Endothelial cell (in vitro differentiated cells): ENCODE results near the gene PTPRT. TPM values are rescaled to one million over a fixed set of nuclear protein-coding genes. Genes with fewer than 3 reads are reported as not detected.

Experiments
- DNase-seq: peaks from one replicate; pipeline ENCODE4 v3.0.0; 2021; ENCODE audit warnings: low spot score
- H3K27ac Mint-ChIP-seq: one replicate; pipeline ENCODE4 v1.8.0; 2021; ENCODE audit warnings: mixed read lengths, inconsistent platforms; ENCODE audit not compliant: unreplicated experiment
- H3K27me3 Mint-ChIP-seq: one replicate; pipeline ENCODE4 v1.8.0; 2021; ENCODE audit warnings: mild to moderate bottlenecking, moderate library complexity, mixed read lengths, inconsistent platforms; ENCODE audit not compliant: unreplicated experiment
- H3K36me3 Mint-ChIP-seq: one replicate; pipeline ENCODE4 v1.8.0; 2021; ENCODE audit warnings: mild to moderate bottlenecking, low read depth, mixed read lengths, inconsistent platforms; ENCODE audit not compliant: unreplicated experiment
- H3K4me1 Mint-ChIP-seq: one replicate; pipeline ENCODE4 v1.8.0; 2021; ENCODE audit warnings: mild to moderate bottlenecking, mixed read lengths, inconsistent platforms; ENCODE audit not compliant: unreplicated experiment
- H3K4me3 Mint-ChIP-seq: one replicate; pipeline ENCODE4 v1.8.0; 2021; ENCODE audit warnings: mild to moderate bottlenecking, mixed read lengths, inconsistent platforms; ENCODE audit not compliant: unreplicated experiment
- H3K9me3 Mint-ChIP-seq: one replicate; pipeline ENCODE4 v1.8.0; 2021; ENCODE audit warnings: mixed read lengths, inconsistent platforms; ENCODE audit not compliant: unreplicated experiment
- CTCF ChIP-seq: fragments of 200-600 bp; sonication (generic); IDR thresholded peaks from one replicate; pipeline ENCODE4 v1.5.0; 2021; ENCODE audit warnings: antibody characterized with exemption; ENCODE audit not compliant: unreplicated experiment
- total RNA-seq: library from RNA; stranded (reverse); fragmentation: NEBNext Ultra II Directional; extraction: Animal tissue kit (Norgen Biotek cat#: 25700); gene quantifications from one replicate; pipeline ENCODE4 v1.2.1, GENCODE V29; 2021; ENCODE audit not compliant: unreplicated experiment

The PTPRT gene
- total RNA-seq, 1 donor from 2014 or later, result 0.10 TPM

DNA sequence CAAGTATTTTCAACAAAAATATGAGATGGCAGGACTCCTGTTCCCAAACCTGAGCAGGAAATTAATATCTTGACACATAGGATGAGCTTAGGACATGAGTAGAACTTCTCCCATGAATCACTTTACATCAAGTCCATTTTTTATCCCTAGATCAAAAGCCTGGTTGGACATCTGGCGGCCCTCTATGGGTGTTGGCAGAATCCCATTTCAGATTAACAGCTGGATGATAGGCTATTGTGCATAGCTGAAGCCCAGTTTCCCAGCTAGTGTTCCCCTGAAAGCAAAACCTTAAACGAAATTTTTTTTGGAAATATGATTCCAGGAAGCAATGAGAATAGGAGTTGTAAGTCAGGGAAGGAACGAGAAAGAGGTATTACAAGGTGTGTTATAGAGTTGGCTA is 1122.1 kb downstream of the PTPRT start:
- H3K27ac Mint-ChIP-seq, result no peak overlapping the region
- no peak for DNase-seq
- H3K4me3 Mint-ChIP-seq, result no peak overlapping the region
- TF ChIP-seq CTCF, result no peak
- H3K36me3 Mint-ChIP-seq, result peaks cover 9% of the 10 kb centered on the region
- H3K27me3 Mint-ChIP-seq, result no peaks in the 10 kb centered on the region
- no peaks in the 10 kb centered on the region for H3K4me1 Mint-ChIP-seq
- peaks cover 23% of the 10 kb centered on the region for H3K9me3 Mint-ChIP-seq

- Mint-ChIP-seq H3K4me1 (no peaks in the 10 kb centered on the region), H3K9me3 (peaks cover 22% of the 10 kb centered on the region), H3K27ac (no peak overlapping the region), H3K36me3 (peaks cover 10% of the 10 kb centered on the region), H3K27me3 (no peaks in the 10 kb centered on the region), H3K4me3 (no peak overlapping the region)
- TF ChIP-seq CTCF, result no peak
- no peak for DNase-seq
Measured at GRCh38 chr20:42067174-42067573, 1122.5 kb downstream of the PTPRT start.

DNA sequence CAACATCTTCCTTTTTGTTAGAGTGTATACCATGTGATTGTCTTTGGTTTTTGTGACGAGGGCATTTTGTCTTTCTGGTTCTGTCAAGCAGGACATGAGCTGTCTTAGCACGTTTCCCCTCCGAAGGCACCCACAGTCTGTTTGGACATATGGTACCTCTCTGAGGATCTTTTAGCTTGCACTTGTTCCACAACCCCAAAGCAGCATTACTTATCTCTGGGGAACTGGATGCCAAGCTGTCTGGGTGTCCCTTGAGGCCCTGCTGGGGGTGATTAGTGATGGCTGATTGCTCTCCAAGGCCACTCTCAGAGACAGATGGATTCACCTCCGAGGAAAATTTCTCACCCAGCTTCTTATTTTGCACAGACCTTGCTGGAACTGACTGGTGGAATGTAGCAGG is 1126.6 kb downstream of the PTPRT start:
- DNase-seq, result no peak
- Mint-ChIP-seq H3K27ac (no peak overlapping the region), H3K4me3 (no peak overlapping the region), H3K36me3 (peaks cover 10% of the 10 kb centered on the region), H3K4me1 (no peaks in the 10 kb centered on the region), H3K27me3 (peaks cover 2% of the 10 kb centered on the region), H3K9me3 (peaks cover 30% of the 10 kb centered on the region)
- TF ChIP-seq CTCF, result no peak

GRCh38 chr20:42053350-42053749 is 1136.4 kb downstream of the PTPRT start:
- DNase-seq, result no peak
- no peaks in the 10 kb centered on the region for H3K36me3 Mint-ChIP-seq
- no peak overlapping the region for H3K4me3 Mint-ChIP-seq
- H3K27me3 Mint-ChIP-seq, result peaks cover 12% of the 10 kb centered on the region
- peaks cover 49% of the 10 kb centered on the region for H3K9me3 Mint-ChIP-seq
- no peaks in the 10 kb centered on the region for H3K4me1 Mint-ChIP-seq
- H3K27ac Mint-ChIP-seq, result no peak overlapping the region
- TF ChIP-seq CTCF, result no peak

GRCh38 chr20:42051921-42052320 is 1137.8 kb downstream of the PTPRT start:
- TF ChIP-seq CTCF, result no peak
- H3K4me1 Mint-ChIP-seq, result no peaks in the 10 kb centered on the region
- H3K9me3 Mint-ChIP-seq, result peaks cover 47% of the 10 kb centered on the region
- no peak overlapping the region for H3K4me3 Mint-ChIP-seq
- H3K36me3 Mint-ChIP-seq, result no peaks in the 10 kb centered on the region
- no peak for DNase-seq
- H3K27ac Mint-ChIP-seq, result no peak overlapping the region
- peaks cover 12% of the 10 kb centered on the region for H3K27me3 Mint-ChIP-seq
